ENCODE results near the gene RNF220.

Gene RNF220

DNA sequence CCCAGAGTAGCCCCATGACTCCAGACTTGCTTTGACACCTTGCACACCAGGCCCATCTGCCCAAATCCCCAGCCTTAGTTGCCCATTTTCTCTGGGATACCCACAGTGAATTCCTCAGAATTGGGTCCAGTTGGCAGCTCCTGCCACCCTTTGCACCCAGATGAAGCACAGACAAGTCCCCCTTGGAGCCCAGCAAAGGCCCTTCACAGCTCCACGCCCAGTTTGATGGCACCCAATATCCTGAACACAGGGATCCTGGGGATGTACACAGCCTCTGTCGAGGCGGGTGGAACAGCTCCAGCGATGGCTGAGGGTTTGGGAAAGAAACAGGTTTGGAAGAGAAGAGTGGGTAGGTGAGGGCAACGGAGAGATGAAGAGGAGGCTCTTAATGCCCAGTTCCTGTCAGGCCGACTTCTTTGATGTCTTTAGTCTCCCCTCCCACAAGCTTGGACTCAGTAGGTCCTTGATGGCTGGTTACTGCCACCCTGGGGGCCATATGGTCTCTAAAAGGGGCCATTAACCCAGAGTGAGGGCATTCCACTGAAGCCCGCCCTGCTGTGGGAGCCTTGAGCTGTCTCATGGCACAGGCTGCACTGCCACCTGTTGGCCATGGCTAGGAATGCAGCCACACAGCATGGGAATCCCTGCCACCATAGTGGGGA is 247.5 kb downstream of the RNF220 start:
- Histone ChIP-seq H3K4me3 (ENCODE audit: extremely low read depth, insufficient read depth, low read length, poor library complexity, severe bottlenecking) (no peak overlapping the region), H3K4me1 (ENCODE audit: control insufficient read depth, insufficient read depth, low read length, poor library complexity, severe bottlenecking) (no peaks in the 10 kb centered on the region), H3K27ac (ENCODE audit: low read depth, low read length, severe bottlenecking) (no peak overlapping the region), H3K9me3 (ENCODE audit: control insufficient read depth, low read length) (no peaks in the 10 kb centered on the region), H3K36me3 (ENCODE audit: control insufficient read depth, insufficient read depth, low read length) (peaks cover 40% of the 10 kb centered on the region)
- WGBS, 2 experiments (ENCODE audit: insufficient coverage in 2 of 2): 68 to 69% methylated on average over 6 of the region's 7 CpGs

DNA sequence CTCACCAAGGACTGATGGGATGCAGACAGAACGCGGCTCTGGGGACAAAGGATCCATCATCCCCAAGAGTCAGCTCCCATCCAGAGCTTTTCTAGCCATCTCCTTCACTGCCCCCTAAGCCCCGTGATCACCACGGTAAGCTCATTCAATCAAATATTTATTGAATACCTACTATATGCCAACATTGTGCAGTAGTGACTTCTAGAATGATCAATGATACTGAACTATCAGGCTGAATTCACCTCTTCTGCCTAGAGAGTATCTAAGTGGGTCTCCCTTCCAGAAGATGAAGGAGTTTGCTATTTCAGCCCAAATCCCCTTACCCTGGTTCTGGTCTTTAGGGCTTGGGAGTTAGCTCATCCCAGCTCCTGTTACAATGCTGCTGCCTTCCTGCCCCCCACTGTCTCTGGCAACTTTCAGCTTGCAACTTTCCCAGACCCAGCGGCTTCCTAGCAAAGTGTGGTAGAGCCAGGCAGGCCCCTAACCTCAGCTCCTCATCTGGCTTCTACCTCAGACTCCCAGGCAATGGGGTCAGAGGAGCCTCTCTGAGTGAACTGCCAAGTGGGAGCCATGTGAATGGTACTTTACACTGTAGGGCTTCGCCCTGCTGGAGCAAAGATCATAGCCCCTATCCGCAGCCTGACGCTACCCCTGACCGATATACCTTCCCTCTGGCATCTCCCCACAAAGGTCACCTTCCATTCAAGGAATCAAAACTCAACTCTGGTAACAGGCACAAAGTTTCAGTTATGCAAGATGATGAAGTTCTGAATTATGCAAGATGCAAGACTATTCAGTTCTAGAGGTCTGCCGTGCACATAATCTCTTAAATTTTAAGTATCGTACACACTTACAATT is 248.3 kb downstream of the RNF220 start:
- Histone ChIP-seq H3K9me3 (ENCODE audit: control insufficient read depth, low read length) (no peaks in the 10 kb centered on the region), H3K4me3 (ENCODE audit: extremely low read depth, insufficient read depth, low read length, poor library complexity, severe bottlenecking) (no peak overlapping the region), H3K4me1 (ENCODE audit: control insufficient read depth, insufficient read depth, low read length, poor library complexity, severe bottlenecking) (no peaks in the 10 kb centered on the region), H3K27ac (ENCODE audit: low read depth, low read length, severe bottlenecking) (no peak overlapping the region), H3K36me3 (ENCODE audit: control insufficient read depth, insufficient read depth, low read length) (peaks cover 33% of the 10 kb centered on the region)
- WGBS, 2 experiments (ENCODE audit: insufficient coverage in 2 of 2): 40 to 67% methylated on average over 4 to 11 of the region's 11 CpGs

DNA sequence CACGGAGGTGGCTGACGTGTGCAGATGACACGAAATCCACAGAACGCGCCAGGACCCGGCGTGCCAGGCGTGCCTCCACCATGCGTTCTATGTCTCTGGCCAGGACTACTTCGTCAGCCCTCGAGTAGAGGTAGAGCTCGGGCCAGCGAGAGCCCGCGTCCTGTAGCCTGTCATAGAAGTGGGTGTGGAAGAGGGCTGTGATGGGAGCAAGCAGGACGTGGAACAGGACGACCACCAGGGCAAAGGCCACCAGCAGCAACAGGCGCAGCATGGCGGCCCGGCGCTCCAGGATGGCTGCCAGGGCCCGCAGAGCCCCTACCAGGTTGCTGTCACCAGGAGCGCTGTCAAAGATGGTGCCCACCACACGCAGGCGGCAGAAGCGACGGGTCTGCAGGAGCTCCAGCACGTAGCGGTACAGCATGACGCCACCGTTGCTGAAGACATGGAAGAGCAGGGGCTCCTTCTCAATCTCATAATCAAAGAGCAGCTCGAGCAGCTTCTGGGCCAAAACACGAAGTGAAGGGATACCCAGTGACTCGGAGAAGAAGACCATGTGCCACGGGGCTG is 249.6 kb downstream of the RNF220 start:
- WGBS, 2 experiments (ENCODE audit: insufficient coverage in 2 of 2): 96% methylated on average over 22 to 35 of the region's 35 CpGs
- peaks cover 20% of the 10 kb centered on the region for H3K36me3 ChIP-seq (ENCODE audit: control insufficient read depth, insufficient read depth, low read length)
- no peak overlapping the region for H3K4me3 ChIP-seq (ENCODE audit: extremely low read depth, insufficient read depth, low read length, poor library complexity, severe bottlenecking)
- no peaks in the 10 kb centered on the region for H3K4me1 ChIP-seq (ENCODE audit: control insufficient read depth, insufficient read depth, low read length, poor library complexity, severe bottlenecking)
- no peak overlapping the region for H3K27ac ChIP-seq (ENCODE audit: low read depth, low read length, severe bottlenecking)
- H3K9me3 ChIP-seq (ENCODE audit: control insufficient read depth, low read length): no peaks in the 10 kb centered on the region

DNA sequence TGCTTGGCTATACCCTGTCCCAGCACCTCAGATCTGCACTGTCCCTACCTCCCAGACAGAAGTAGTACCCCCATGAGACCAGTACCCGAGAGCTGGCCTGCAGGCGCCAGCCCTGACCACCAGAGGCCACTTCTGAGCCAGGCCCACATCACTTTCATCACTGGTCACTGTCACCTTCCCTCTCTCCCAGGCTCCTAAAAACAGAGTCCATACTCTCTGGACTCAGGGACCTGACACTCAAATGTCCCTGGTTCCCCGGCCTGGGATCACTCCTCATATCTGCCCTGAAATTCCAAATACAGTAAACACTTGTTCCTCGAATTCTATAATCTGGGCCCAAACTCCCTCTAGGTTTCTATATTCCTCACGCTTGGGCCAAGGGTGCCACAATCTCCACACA is 250.6 kb downstream of the RNF220 start:
- H3K36me3 ChIP-seq (ENCODE audit: control insufficient read depth, insufficient read depth, low read length): peaks cover 12% of the 10 kb centered on the region
- no peak overlapping the region for H3K27ac ChIP-seq (ENCODE audit: low read depth, low read length, severe bottlenecking)
- no peaks in the 10 kb centered on the region for H3K9me3 ChIP-seq (ENCODE audit: control insufficient read depth, low read length)
- no peaks in the 10 kb centered on the region for H3K4me1 ChIP-seq (ENCODE audit: control insufficient read depth, insufficient read depth, low read length, poor library complexity, severe bottlenecking)
- 45 to 82% methylated on average over 3 to 4 of the region's 5 CpGs for WGBS, 2 experiments (ENCODE audit: insufficient coverage in 2 of 2)
- no peak overlapping the region for H3K4me3 ChIP-seq (ENCODE audit: extremely low read depth, insufficient read depth, low read length, poor library complexity, severe bottlenecking)

DNA sequence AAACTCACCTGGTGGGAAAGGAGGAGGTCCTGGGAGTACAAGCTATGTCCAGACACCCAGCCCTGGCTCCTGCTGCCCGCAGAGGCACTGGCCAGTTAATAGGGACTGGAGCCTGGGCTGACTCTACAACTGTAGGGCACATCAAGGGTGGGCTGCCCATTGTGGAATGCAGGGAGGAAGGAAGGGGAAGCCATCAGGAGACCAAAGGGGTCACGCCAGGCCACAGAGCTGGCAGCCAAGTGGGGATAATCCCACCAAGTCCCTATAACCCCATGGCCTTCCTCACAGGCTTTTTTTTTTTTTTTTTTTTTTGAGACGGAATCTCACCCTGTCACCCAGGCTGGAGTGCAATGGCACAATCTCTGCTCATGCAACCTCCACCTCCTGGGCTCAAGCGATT is 254.5 kb downstream of the RNF220 start:
- no peaks in the 10 kb centered on the region for H3K4me1 ChIP-seq (ENCODE audit: control insufficient read depth, insufficient read depth, low read length, poor library complexity, severe bottlenecking)
- H3K36me3 ChIP-seq (ENCODE audit: control insufficient read depth, insufficient read depth, low read length): no peaks in the 10 kb centered on the region
- WGBS, 2 experiments (ENCODE audit: insufficient coverage in 2 of 2): 100% methylated on average over 1 to 2 of the region's 4 CpGs
- H3K4me3 ChIP-seq (ENCODE audit: extremely low read depth, insufficient read depth, low read length, poor library complexity, severe bottlenecking): no peak overlapping the region
- H3K9me3 ChIP-seq (ENCODE audit: control insufficient read depth, low read length): no peaks in the 10 kb centered on the region
- H3K27ac ChIP-seq (ENCODE audit: low read depth, low read length, severe bottlenecking): no peak overlapping the region

DNA sequence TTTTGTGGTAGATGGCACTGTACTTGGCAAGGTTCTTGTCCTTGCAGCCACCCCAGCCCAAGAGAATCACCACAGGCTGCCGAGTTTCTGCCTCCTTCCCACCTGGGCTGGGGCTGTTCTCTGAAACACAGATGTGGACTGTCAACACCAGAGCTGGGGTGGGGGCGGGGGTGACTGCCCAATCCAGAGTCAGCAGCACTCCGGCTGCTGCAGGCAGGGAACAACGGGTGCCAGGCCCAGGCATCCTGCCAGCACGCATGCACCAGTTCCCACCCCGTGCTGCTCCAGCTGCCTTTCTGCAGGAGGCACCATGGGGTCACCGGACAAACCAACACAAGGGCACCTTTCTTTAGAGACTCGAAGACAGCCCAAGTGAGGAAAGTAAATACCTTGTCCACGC is 255.1 kb downstream of the RNF220 start:
- Histone ChIP-seq H3K9me3 (ENCODE audit: control insufficient read depth, low read length) (no peaks in the 10 kb centered on the region), H3K27ac (ENCODE audit: low read depth, low read length, severe bottlenecking) (no peak overlapping the region), H3K36me3 (ENCODE audit: control insufficient read depth, insufficient read depth, low read length) (no peaks in the 10 kb centered on the region), H3K4me3 (ENCODE audit: extremely low read depth, insufficient read depth, low read length, poor library complexity, severe bottlenecking) (no peak overlapping the region), H3K4me1 (ENCODE audit: control insufficient read depth, insufficient read depth, low read length, poor library complexity, severe bottlenecking) (no peaks in the 10 kb centered on the region)
- WGBS, 2 experiments (ENCODE audit: insufficient coverage in 2 of 2): 86 to 87% methylated on average over 9 of the region's 9 CpGs

DNA sequence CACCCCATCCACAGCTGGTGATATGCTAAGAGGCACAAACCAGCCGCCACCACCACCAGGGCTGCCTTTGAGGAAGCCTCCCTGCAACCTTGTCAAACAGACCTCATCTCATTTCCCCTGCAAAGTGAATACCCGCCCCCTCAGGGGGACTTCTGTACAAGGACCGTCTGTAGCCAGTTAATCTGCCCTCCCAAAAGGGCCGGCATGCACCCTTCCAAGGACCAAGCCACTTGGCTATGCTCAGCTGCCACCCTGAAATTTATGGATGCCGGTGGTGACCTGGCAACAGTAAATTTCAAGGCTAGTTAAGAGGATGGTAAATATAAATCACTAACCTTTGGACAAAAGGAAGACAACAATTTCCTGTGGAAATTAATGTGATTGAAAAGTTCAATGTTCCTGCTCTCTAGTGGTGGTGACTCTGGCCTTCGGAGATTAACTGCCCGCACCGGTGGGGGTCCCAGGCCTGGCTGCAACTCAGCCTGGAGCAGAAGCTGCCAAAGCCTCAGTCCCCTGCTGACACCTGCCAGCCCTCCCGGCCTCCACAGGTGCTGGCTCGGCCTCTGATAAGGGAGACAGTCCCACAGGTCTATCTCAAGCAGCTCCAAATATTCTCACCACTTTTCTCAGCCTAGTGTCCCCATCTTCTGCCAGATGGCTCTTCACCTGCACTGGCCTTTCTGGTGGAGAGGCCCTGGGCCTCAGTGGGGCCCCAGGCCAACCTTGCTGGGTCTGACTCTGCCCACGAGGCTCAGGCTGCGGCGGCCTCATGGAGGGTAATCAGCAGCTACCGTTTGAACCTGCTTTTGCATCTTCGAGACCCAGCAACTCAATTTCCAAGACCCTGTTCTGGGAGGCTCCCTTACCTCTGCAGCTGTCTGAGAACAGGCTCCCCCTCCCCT is 257.0 kb downstream of the RNF220 start:
- no peak overlapping the region for H3K4me3 ChIP-seq (ENCODE audit: extremely low read depth, insufficient read depth, low read length, poor library complexity, severe bottlenecking)
- no peaks in the 10 kb centered on the region for H3K36me3 ChIP-seq (ENCODE audit: control insufficient read depth, insufficient read depth, low read length)
- WGBS, 2 experiments (ENCODE audit: insufficient coverage in 2 of 2): 85 to 89% methylated on average over 10 to 11 of the region's 15 CpGs
- H3K27ac ChIP-seq (ENCODE audit: low read depth, low read length, severe bottlenecking): no peak overlapping the region
- H3K4me1 ChIP-seq (ENCODE audit: control insufficient read depth, insufficient read depth, low read length, poor library complexity, severe bottlenecking): no peaks in the 10 kb centered on the region
- H3K9me3 ChIP-seq (ENCODE audit: control insufficient read depth, low read length): no peaks in the 10 kb centered on the region

DNA sequence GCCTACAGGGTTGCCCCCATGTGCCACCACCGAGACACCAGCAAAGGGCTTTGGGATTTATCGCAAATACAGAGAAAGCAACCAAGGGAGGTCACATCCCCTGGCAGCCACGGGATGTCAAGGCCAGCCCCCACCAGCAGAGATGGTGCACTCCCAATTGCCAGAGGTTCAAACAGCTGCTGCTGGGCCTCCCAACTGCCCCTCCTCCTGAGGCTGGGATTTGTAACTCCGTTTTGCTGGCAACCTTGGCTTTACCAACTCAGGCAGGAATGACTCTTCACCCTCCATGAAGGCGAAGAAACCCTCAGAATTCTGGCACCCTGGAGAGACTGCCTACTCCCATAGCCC is 257.6 kb downstream of the RNF220 start:
- no peaks in the 10 kb centered on the region for H3K9me3 ChIP-seq (ENCODE audit: control insufficient read depth, low read length)
- H3K4me1 ChIP-seq (ENCODE audit: control insufficient read depth, insufficient read depth, low read length, poor library complexity, severe bottlenecking): no peaks in the 10 kb centered on the region
- H3K27ac ChIP-seq (ENCODE audit: low read depth, low read length, severe bottlenecking): no peak overlapping the region
- no peak overlapping the region for H3K4me3 ChIP-seq (ENCODE audit: extremely low read depth, insufficient read depth, low read length, poor library complexity, severe bottlenecking)
- H3K36me3 ChIP-seq (ENCODE audit: control insufficient read depth, insufficient read depth, low read length): no peaks in the 10 kb centered on the region
- 85 to 88% methylated on average over 3 to 4 of the region's 5 CpGs for WGBS, 2 experiments (ENCODE audit: insufficient coverage in 2 of 2)

DNA sequence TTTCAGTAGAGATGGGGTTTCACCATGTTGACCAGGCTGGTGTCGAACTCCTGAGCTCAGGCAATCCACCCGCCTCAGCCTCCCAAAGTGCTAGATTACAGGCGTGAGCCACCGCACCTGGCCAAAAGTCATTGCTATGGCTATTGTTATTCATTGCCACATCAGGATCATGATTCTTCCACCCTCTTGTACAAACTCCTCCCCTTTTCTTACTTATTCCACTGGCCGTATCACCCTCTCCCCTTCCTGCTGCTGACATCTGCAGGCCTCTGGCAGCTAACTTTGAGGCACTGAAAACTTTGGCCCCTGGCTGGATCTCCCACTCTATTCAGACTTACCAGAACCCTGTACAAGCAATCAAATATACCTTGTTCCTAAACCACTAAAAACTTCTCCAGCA is 258.4 kb downstream of the RNF220 start:
- no peak overlapping the region for H3K4me3 ChIP-seq (ENCODE audit: extremely low read depth, insufficient read depth, low read length, poor library complexity, severe bottlenecking)
- no peak overlapping the region for H3K27ac ChIP-seq (ENCODE audit: low read depth, low read length, severe bottlenecking)
- WGBS, 2 experiments (ENCODE audit: insufficient coverage in 2 of 2): 88 to 95% methylated on average over 5 of the region's 5 CpGs
- no peaks in the 10 kb centered on the region for H3K4me1 ChIP-seq (ENCODE audit: control insufficient read depth, insufficient read depth, low read length, poor library complexity, severe bottlenecking)
- H3K9me3 ChIP-seq (ENCODE audit: control insufficient read depth, low read length): no peaks in the 10 kb centered on the region
- H3K36me3 ChIP-seq (ENCODE audit: control insufficient read depth, insufficient read depth, low read length): no peaks in the 10 kb centered on the region

DNA sequence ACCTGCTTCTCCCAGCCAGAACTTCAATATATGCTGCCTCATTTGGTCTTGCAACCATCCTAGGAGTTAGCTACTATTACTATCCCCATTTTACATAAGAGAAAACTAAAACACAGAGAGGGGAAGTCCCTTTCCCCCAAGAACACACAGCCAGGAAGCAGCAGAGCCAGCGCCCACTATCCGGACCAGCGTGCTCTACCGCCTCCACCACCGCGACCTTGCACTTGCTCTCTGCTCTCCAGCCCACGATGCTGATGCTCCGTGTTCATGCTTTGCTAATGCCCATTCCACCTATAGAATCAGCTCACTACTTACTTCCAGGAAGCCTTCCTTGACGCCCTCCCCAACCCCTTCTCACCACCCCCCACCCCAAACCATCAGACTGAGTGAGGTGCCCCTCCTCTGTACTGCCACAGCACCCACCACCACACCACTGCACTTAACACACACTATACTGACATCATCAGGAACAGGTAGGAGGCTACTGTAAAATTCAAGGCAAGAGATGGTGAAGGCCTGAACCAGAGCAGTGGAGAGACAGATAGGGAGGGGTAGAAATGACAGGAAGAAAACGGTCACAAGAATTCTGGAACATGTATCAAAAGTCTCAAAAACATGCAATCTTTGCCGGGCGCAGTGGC is 259.8 kb downstream of the RNF220 start:
- Histone ChIP-seq H3K4me1 (ENCODE audit: control insufficient read depth, insufficient read depth, low read length, poor library complexity, severe bottlenecking) (no peaks in the 10 kb centered on the region), H3K27ac (ENCODE audit: low read depth, low read length, severe bottlenecking) (no peak overlapping the region), H3K9me3 (ENCODE audit: control insufficient read depth, low read length) (no peaks in the 10 kb centered on the region), H3K4me3 (ENCODE audit: extremely low read depth, insufficient read depth, low read length, poor library complexity, severe bottlenecking) (no peak overlapping the region), H3K36me3 (ENCODE audit: control insufficient read depth, insufficient read depth, low read length) (no peaks in the 10 kb centered on the region)
- WGBS, 2 experiments (ENCODE audit: insufficient coverage in 2 of 2): 90 to 98% methylated on average over 9 to 12 of the region's 12 CpGs
